ENCODE results near the gene MSLN.

MSLN gene

DNA sequence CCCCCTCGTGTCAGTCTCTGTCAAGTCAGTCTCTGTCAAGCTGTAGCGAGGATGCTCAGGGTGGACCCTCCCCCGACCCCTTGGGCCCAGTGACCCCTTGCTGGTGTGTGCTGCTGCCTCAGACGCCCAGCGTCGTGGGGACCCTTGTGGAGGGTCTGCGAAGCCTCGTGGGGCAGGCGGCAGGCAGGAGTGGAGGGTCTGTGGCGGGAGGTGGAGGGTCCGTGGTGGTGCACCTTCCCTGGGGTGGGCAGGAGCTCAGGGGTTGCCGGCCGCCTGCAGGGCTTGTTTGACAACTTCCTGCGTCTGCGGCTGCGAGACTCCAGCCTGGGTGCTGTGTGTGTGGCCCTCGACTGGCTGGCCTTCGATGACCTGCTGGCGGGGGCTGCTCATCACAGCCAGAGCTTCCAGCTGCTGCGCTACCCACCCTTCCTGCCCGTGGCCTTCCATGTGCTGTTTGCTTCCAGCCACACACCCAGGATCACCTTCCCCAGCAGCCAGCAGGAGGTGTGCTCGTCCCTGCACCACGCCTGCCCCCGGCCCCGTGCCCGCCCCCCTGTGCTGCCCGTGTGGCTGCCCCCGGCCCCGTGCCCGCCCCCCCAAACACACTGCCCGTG, 34.4 kb downstream of the MSLN start:
- no peak for FAIRE-seq

GRCh38 chr16:795580-796229, 35.2 kb downstream of the MSLN start:
- FAIRE-seq, result no peak

DNA sequence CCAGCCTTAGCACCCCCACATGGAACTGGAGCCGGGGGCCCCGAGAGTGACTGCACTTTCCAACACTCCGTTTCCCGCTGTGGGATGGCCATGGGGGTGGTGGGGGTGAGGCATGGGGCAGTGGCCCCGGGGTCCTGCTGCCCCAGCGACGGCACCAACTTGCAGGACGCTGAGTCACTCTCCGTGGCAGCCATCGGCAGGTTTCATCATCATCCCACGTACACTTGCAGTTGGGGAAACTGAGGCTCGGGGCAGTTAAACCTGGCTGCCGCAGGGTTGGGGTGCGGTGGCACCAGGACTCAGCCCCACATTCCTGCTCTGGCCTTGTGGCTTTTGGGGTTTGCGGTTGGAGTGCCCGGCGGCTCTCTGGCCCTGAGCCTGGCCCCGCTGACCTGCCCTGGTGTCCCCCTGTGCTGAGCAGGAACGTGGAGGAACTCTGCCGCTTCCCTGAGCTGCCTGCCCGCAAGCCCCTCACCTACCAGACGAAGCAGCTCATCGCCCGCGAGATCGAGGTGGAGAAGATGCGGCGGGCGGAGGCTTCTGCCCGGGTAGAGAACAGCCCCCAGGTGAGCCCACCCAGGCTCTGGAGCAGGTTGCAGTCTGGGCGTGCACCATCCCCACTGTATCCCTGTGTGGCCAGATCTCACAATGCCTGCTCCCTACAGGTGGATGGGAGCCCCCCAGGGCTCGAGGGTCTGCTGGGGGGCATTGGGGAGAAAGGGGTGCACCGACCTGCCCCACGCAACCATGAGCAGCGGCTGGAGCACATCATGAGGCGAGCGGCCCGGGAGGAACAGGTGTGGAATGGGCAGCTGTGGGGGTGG, 36.0 kb downstream of the MSLN start:
- no peak for FAIRE-seq

DNA sequence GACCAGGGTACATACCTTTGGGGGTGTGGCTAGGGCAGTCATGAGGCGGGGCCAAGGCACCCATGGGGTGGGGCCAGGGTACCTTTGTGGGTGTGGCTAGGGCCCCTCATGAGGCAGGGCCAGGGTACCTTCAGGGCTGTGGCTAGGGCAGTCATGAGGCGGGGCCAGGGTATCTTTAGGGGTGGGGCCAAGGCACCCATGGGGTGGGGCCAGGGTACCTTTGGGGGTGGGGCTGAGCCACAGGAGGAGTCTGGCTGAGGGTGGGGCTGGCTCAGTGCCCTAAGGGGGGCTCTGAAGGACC, 36.5 kb downstream of the MSLN start:
- no peak for FAIRE-seq

DNA sequence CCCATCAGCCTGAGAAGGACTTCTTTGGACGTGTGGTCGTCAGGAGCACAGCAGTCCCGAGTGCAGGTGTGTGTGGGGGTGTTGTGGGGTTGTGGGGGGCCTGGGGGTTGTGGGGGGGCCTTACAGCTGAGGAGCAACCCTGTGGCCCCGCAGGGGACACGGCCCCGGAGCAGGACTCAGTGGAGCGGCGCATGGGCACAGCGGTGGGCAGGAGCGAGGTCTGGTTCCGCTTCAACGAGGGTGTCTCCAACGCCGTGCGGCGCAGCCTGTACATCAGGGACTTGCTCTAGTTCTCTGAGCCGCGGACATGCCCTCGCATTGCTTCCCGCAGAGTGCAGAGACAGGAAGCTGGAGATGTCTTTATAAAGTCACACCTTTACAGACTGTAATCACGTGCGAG, 37.2 kb downstream of the MSLN start:
- no peak for FAIRE-seq

GRCh38 chr16:798666-799065, 38.1 kb downstream of the MSLN start:
- FAIRE-seq, result no peak

DNA sequence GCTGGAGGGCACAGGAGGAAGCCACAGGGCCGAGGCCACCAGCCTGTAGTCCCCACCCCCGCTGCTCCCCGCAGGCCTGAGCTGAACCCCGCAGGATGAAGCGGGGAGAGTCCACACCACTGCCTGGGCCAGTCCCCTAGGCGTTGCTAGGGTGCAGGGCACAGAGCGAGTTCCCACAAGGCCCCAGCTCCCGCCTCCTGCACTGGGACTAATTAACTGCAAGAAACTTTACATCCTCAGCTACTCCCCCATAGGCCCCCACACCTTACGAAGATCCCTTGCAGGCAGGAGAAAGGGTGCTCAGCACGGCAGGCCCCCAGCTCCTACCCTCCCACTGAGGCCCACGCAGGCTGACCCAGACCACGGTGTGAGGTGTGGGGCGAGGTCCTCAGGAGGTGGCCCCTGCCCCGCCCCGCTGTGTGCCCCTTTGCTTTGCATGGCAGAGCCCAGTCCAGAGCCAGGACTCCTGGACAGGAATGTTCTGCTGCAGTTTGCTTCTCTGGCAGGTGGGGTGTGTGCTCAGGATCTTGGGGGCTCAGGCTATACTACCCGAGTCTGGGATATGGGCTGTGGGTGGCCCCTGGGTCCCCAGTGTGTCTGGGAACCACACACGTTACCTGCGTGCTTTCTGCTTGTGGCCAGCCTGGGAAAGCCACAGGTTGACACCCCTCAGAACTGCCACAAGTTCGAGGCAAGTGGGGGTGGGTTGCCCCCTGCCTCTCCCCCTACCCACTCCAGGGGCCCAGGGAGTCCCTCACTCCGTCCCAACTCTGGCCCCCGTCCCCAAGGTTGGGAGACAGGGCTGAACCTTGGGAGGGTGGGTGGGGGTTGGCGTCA, 38.8 kb downstream of the MSLN start:
- FAIRE-seq, result no peak

DNA sequence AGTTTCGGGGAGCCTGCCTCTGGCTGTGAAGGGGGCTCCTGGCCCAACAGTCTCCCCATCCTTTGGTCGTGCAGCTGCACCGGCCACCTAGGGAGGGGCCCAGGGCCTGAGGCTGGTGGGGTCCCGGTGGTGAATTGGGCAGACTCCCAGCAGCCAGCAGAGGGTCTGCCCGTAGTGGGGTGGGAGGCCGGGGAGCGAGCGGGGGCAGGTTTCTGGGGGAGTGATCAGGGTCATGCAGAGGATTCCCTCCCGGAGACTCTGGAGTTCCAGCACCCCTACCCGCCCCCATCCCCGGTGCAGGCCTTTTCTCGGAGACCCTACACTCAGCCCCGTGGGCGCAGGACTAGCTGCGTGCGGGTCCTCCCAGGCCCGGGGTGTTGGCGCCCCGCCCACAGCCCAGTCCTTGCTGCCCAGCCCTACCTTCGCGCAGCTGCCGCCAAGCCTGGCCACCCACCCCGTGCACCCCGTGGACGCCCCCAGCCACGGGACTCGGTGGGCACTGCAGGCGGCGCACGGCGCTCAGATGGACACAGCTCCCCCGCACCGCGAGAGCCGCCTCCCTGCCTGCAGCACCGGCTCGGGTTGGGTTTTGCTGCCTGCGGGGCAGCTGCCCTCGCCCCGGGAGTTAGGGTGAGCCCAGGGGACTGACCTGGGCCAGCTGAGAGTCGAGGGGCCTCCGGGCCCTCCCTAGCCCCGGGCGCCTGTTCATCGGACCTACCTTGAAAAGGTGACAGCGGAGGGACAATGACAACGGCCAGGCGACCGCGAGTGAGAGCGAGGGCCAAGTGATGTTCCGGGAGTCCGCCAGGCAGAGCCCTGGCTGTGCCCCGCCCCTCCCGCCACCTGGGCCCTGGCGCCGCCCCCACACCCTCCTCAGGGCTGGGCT, 39.7 kb downstream of the MSLN start, which contains the start of gene GNG13:
Gene GNG13, minus strand, starts transcription at position 787 of the 886 bp plus-strand sequence. CDS start 1,657 bp downstream, outside the sequence.
- FAIRE-seq, result no peak

- no peak for FAIRE-seq
Observed at GRCh38 chr16:800834-801511, 40.4 kb downstream of the MSLN start.

DNA sequence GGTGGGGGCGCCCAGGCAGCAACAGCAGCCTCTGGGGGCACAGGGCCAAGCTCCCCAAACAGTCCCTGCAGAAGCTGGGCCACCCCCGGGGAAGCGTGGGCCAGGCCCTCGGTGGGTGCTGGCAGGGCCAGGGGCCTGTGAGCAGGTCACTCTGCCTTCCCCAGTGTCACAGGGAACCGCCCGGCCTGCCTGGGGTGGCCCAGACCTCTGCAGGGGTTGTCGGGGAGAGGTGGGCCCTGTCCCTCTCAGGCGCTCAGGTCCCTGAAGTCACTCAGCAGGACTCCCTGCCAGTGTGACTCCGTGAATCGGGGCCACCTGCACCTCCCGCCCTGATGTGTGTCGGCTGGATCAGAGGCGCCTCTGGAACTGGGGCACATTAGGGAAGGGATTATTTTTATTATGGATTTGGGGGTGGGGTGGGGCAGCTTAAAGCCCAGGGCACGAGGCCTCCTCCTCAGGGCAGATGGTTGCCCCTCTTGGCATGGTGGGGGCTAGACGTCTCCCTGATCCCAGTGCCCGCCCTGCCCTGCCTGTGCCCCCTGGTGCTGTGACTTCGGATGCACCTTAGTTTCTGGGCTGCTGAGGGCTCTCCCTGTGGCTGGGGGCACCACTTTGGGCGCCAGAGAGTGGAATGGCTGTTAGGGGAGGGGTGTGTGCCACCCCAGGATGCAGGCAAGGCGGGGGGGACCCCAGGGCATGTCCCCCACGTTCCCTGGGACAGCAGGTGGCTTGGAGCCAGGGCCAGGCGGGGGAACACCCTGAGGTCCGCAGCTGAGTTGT, 41.2 kb downstream of the MSLN start:
- FAIRE-seq, result no peak

GRCh38 chr16:802461-802860, 41.9 kb downstream of the MSLN start:
- no peak for FAIRE-seq

DNA sequence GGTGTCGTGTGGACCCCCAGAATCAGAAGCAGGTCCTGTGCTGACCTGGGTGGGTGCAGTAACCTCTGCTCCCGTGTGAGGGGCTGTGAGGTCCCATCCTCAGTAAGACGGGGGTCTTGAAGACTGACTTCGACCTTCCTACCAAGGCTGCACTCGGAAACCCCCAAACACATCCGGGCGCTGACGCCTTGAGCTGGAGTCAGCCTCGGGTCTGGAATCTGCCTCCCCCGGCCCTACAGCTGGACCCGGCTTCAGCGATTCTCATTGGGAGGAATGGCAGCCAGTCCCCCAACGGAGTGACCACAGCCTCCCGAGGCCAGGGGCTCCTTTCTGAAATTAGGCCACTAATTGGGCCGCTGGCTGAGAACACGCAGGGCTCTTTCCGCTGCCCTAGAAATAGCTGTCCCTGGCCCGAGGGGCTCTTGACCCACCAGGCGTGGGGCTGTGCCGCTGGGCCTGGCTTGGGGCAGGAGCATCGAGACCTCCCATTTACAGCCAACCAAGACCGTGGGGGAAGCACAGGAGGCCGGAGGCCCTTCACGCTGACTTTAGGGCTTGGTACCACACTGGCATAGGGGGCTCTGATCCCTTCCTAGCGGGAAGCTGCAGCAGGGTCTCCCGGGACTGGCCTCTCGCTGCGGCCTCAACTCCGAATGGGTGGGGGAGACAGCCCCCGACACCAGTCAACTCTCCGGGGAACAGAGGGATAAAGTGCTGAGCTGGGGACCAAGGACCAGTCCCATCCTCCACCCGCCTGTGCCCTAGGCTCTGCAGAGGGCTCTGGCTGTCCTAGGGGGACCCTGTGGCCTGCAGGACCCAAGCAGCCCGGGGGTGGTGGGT, 42.6 kb downstream of the MSLN start:
- no peak for FAIRE-seq

- no peak for FAIRE-seq
Observed at GRCh38 chr16:803754-804080, 43.2 kb downstream of the MSLN start.

GRCh38 chr16:804193-805048, 43.9 kb downstream of the MSLN start:
- FAIRE-seq, result no peak

DNA sequence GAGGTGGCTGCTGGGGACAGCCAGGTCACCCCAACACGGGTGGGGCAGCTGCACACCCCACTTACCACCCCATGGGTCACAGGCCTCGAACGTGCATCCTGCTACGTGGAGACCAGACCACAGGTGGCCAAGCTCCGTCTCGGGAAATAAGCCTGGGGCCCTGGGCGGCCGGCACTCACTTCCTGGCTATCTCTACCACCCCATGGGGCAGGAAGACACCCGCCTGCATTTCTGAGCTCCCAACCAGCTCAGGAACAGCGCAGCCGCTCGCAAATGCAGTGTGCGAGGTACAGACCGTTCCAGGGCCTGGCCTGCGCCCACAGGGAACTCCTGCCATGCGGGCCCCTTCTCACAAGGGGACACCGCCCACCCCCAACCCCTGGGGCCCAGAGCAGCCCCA, 44.9 kb downstream of the MSLN start:
- FAIRE-seq, result no peak

GRCh38 chr16:807347-808084, 47.0 kb downstream of the MSLN start:
- no peak for FAIRE-seq

GRCh38 chr16:808085-808386, 47.5 kb downstream of the MSLN start:
- FAIRE-seq, result no peak

GRCh38 chr16:813204-813915, 52.8 kb downstream of the MSLN start:
- no peak for FAIRE-seq
